SJCRH30 (cell line): ENCODE data around the gene ZNRF1. TPM values are rescaled to one million over a fixed set of nuclear protein-coding genes. Genes with fewer than 3 reads are reported as not detected.

Experiments
- DNase-seq, 2 experiments: peaks; one replicate each; pipeline ENCODE4 v3.0.0-alpha.2; 2015 to 2020
- H3K27ac ChIP-seq: fragments of 250-450 bp; sonication (Bioruptor Pico); 2 replicates; pipeline ENCODE4 v1.5.1; 2020; ENCODE audit warnings: mild to moderate bottlenecking, moderate library complexity
- H3K27me3 ChIP-seq: fragments of 250-450 bp; sonication (Bioruptor Pico); 2 replicates; pipeline ENCODE4 v1.5.1; 2020; ENCODE audit warnings: mild to moderate bottlenecking, moderate library complexity
- H3K36me3 ChIP-seq: fragments of 250-450 bp; sonication (Bioruptor Pico); 2 replicates; pipeline ENCODE4 v1.5.1; 2020; ENCODE audit warnings: mild to moderate bottlenecking, moderate library complexity
- H3K4me1 ChIP-seq: fragments of 250-450 bp; sonication (Bioruptor Pico); 2 replicates; pipeline ENCODE4 v1.5.1; 2020; ENCODE audit warnings: mild to moderate bottlenecking, moderate library complexity
- H3K4me3 ChIP-seq: fragments of 250-450 bp; sonication (Bioruptor Pico); 2 replicates; pipeline ENCODE4 v1.5.1; 2020; ENCODE audit warnings: mild to moderate bottlenecking, moderate library complexity
- H3K9me3 ChIP-seq: fragments of 250-450 bp; sonication (Bioruptor Pico); replicated peaks from 2 replicates; pipeline ENCODE4 v1.5.1; 2020; ENCODE audit warnings: mild to moderate bottlenecking, moderate library complexity
- total RNA-seq: library from RNA; depleted of rRNA; stranded (reverse); fragments of >200 nt; shearing (Covaris generic); gene quantifications from 2 replicates; pipeline ENCODE4 v1.2.3, GENCODE V29; 2014

ZNRF1 gene
- total RNA-seq, 1 experiment from 2014 or later = 10.9 TPM

DNA sequence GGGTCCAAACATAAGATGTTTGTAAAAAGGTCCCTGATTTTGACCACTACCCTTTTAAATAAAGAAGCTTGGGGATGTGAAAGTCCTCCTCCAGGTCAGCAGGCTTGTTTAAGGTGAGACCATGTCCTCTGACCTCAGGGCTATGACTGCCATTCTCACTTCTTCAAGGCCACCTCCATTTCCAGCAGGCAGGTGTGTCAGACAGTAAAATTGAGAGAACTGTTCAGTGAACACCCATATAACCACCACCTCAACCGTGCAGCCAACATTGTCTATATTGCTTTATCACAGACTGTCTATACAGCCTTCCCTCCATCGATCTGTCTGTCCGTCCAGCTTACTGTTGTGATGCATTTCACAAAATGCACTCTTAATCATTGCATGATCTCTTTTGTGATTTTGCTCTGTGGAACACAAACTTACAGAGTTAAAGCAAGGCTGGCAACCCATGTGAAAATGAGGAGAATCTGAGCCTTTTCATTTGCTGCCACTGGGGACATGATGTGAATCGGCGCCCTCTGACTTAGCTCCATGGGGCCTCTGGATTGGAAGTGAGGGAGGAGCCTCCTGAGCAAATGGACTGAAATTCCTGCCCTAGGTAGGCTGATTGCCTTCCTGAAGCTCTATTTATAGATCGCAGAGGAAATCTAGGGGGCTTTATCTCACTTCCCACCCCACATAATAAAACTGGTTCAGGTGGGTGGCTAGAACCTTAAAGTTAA is 53.8 kb downstream of the ZNRF1 start:
- Histone ChIP-seq H3K9me3 (no peaks in the 10 kb centered on the region), H3K27me3 (no peaks in the 10 kb centered on the region), H3K4me3 (no peak overlapping the region), H3K36me3 (no peaks in the 10 kb centered on the region), H3K4me1 (no peaks in the 10 kb centered on the region), H3K27ac (no peak overlapping the region)
- DNase-seq = no peak

DNA sequence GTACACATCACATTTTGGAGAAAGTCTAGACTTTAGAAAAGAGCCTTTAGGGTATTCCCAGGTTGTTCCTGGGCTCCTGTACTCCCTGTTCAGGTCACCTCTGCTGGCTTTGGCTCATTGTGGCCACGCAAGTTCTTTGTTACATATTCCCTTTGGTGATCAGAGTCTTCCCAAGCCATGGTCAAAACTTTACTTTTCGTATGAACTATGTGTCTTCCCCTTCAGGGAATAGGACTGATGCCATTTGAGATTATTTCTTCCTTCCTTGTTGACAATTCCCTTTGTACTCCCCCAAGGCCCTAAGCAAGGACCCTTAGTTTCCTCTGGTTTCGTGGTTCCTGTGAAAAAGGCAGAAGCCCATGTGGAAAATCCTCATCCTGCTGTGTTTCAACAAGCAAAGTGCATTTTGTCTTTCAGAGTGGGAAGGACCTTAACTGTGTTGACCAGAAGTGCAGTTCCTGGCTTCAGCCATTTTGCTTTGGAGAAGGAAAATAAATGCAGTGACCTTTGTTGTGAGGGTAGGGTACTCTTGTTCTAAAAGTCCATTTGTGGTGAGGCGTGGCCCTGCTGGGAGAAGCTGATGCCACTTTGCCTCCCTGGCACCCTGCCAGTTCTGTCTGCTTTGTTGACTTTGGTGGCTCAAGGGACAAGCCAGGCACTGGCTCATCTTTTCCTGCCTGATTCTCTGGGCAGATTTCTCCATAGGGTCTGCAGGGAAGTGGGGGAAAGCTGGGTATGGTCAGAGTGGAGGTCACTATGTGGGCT is 55.1 kb downstream of the ZNRF1 start:
- no peak overlapping the region for H3K4me3 ChIP-seq
- H3K36me3 ChIP-seq = no peaks in the 10 kb centered on the region
- H3K27ac ChIP-seq = no peak overlapping the region
- no peaks in the 10 kb centered on the region for H3K4me1 ChIP-seq
- DNase-seq = peak; percentile 29 to 45
- H3K9me3 ChIP-seq = no peaks in the 10 kb centered on the region
- H3K27me3 ChIP-seq = no peaks in the 10 kb centered on the region

- Histone ChIP-seq H3K27ac (no peak overlapping the region), H3K4me3 (no peak overlapping the region)
Measured at GRCh38 chr16:75054556-75054947, 55.7 kb downstream of the ZNRF1 start.

DNA sequence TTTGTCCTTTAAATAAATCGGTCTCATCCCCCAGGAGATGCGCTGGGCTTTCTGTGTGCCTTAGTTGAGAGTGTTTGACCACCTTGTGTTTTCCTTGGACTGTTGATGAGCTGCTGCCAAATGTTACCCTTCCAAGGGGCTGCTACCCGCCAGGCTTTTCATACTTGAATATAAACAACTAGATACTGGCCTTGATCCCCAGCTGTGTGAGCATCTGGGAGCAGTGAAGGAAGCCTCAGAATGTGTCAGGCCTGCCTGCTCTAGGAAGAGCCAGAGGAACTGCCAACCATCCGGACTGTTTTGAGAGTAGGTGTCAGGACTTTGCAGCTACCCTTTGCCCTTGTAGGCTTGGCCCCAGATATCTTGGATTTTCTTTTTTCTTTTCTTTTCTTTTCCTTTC is 60.0 kb downstream of the ZNRF1 start:
- H3K4me3 ChIP-seq = no peak overlapping the region
- H3K36me3 ChIP-seq = no peaks in the 10 kb centered on the region
- no peak for DNase-seq
- no peaks in the 10 kb centered on the region for H3K4me1 ChIP-seq
- no peaks in the 10 kb centered on the region for H3K9me3 ChIP-seq
- H3K27me3 ChIP-seq = no peaks in the 10 kb centered on the region
- no peak overlapping the region for H3K27ac ChIP-seq

More at GRCh38 chr16:75054556-75054947, 55.7 kb downstream of the ZNRF1 start:
- H3K36me3 ChIP-seq = no peaks in the 10 kb centered on the region
- H3K4me1 ChIP-seq = no peaks in the 10 kb centered on the region
- DNase-seq = no peak
- no peaks in the 10 kb centered on the region for H3K9me3 ChIP-seq
- H3K27me3 ChIP-seq = no peaks in the 10 kb centered on the region

DNA sequence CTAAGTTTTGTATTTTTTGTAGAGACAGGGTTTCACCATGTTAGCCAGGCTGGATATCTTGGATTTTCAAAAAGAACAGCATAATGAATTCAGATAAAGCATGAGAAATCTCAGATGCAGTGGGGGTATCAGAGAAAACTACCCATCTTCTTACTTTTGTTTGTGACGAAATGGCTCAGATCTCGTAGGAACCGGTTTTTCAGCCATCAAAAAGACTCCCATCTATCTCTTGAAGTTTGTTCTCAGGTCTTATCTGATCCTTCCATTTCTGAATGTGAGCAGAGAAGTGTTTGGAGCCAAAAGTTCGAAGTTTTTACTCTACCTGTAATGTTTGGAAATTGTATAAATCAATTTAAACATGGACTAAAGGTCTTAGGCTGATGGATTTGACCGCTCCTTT is 60.6 kb downstream of the ZNRF1 start:
- Histone ChIP-seq H3K27me3 (no peaks in the 10 kb centered on the region), H3K9me3 (no peaks in the 10 kb centered on the region), H3K4me3 (no peak overlapping the region), H3K36me3 (no peaks in the 10 kb centered on the region), H3K4me1 (no peaks in the 10 kb centered on the region), H3K27ac (no peak overlapping the region)
- DNase-seq = no peak

- Histone ChIP-seq H3K4me1 (no peaks in the 10 kb centered on the region), H3K36me3 (no peaks in the 10 kb centered on the region), H3K27me3 (no peaks in the 10 kb centered on the region), H3K4me3 (no peak overlapping the region), H3K9me3 (no peaks in the 10 kb centered on the region), H3K27ac (no peak overlapping the region)
- no peak for DNase-seq
Measured at GRCh38 chr16:75060723-75061122, 61.9 kb downstream of the ZNRF1 start.

GRCh38 chr16:75061669-75062068 is 62.8 kb downstream of the ZNRF1 start:
- no peaks in the 10 kb centered on the region for H3K4me1 ChIP-seq
- DNase-seq = no peak
- H3K36me3 ChIP-seq = no peaks in the 10 kb centered on the region
- H3K27me3 ChIP-seq = no peaks in the 10 kb centered on the region
- H3K27ac ChIP-seq = no peak overlapping the region
- no peak overlapping the region for H3K4me3 ChIP-seq
- H3K9me3 ChIP-seq = no peaks in the 10 kb centered on the region

GRCh38 chr16:75062135-75062975 is 63.5 kb downstream of the ZNRF1 start:
- H3K27me3 ChIP-seq = no peaks in the 10 kb centered on the region
- no peaks in the 10 kb centered on the region for H3K9me3 ChIP-seq
- no peak for DNase-seq
- H3K27ac ChIP-seq = no peak overlapping the region
- no peak overlapping the region for H3K4me3 ChIP-seq
- no peaks in the 10 kb centered on the region for H3K36me3 ChIP-seq
- H3K4me1 ChIP-seq = no peaks in the 10 kb centered on the region

DNA sequence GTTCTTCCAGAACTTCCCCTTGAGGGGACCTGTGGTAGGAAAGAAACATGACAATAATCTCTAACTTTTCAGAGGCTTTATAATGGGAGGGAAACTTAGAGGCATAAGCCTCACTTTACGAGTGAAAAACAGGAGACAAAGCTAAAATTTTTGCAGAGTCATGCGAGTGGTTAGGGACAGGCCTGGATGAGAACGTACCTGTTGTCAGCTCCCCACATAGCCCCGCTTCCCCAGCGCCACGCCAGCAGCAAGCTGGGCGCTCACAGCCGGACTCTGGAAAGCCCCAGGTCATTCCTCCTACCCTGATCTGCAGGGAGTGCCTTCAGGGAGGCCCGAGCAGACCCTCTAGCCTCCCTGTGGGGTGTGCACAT is 64.1 kb downstream of the ZNRF1 start:
- no peak for DNase-seq
- Histone ChIP-seq H3K4me1 (no peaks in the 10 kb centered on the region), H3K4me3 (no peak overlapping the region), H3K36me3 (no peaks in the 10 kb centered on the region), H3K27ac (no peak overlapping the region), H3K9me3 (no peaks in the 10 kb centered on the region), H3K27me3 (no peaks in the 10 kb centered on the region)

DNA sequence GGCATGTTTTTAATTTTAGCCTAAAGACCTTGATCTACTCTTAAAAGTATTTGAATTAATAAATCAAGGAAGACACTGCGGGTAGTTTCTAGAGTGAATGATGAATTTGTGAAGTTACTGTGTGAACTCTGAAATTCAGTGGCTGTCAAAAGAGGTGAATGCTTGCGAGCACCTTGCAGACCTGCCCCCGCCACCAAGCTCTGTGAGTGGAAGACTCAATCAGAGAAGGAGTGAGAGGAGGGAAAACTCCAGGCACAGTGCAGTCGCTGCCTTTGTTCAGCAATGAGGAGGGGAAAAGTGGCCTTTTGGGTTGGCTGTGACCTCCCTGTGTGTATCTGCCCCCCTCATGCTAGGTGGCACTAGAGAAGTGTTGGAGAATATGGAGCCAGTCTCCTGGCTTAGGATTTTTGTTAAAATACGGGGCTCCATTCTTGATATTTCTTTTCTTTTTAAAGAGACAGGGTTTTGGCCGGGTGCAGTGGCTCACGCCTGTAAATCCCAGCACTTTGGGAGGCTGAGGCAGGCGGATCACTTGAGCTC is 64.8 kb downstream of the ZNRF1 start:
- Histone ChIP-seq H3K4me1 (no peaks in the 10 kb centered on the region), H3K27me3 (no peaks in the 10 kb centered on the region), H3K4me3 (no peak overlapping the region), H3K9me3 (no peaks in the 10 kb centered on the region), H3K36me3 (no peaks in the 10 kb centered on the region), H3K27ac (no peak overlapping the region)
- no peak for DNase-seq

DNA sequence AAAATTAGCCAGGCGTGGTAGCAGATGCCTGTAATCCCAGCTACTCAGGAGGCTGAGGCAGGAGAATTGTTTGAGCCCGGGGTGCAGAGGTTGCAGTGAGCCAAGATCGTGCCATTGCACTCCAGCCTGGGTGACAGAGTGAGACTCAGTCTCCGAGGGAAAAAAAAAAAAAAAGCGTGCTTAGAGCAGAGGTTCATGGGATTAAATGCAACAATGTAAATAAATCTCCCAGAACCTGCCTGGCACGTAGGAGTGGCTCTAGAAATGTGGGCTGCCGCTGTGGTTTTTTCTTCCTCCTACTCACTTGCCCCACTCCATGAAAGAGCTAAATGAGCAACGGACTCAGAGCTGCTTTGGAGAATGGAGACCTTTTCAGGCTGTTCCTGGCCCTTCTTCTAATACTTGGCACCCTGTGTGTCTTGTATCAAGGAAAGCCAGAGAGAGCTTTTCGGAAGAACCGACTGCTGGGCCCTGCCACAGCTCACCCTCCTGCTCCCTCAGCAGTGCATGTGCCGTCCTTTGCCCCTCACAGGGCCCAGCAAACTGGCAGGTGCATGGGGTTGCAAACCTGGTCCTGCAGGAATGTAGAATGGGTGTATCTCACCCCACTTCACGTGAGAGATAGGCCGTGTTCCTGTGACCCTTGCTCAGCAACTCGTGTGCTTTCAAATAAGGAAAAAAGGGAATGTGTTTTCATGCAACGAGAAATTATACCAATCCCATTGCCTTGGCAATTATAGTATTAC is 65.8 kb downstream of the ZNRF1 start:
- Histone ChIP-seq H3K4me1 (no peaks in the 10 kb centered on the region), H3K27ac (no peak overlapping the region)
- DNase-seq = no peak

GRCh38 chr16:75065149-75065505 is 66.3 kb downstream of the ZNRF1 start:
- no peak for DNase-seq
- Histone ChIP-seq H3K4me1 (no peaks in the 10 kb centered on the region), H3K9me3 (no peaks in the 10 kb centered on the region), H3K4me3 (no peak overlapping the region), H3K36me3 (no peaks in the 10 kb centered on the region), H3K27ac (no peak overlapping the region), H3K27me3 (no peaks in the 10 kb centered on the region)

More for the DNA sequence above, 65.8 kb downstream of the ZNRF1 start:
- H3K27me3 ChIP-seq = no peaks in the 10 kb centered on the region
- H3K9me3 ChIP-seq = no peaks in the 10 kb centered on the region
- no peaks in the 10 kb centered on the region for H3K36me3 ChIP-seq
- H3K4me3 ChIP-seq = no peak overlapping the region

DNA sequence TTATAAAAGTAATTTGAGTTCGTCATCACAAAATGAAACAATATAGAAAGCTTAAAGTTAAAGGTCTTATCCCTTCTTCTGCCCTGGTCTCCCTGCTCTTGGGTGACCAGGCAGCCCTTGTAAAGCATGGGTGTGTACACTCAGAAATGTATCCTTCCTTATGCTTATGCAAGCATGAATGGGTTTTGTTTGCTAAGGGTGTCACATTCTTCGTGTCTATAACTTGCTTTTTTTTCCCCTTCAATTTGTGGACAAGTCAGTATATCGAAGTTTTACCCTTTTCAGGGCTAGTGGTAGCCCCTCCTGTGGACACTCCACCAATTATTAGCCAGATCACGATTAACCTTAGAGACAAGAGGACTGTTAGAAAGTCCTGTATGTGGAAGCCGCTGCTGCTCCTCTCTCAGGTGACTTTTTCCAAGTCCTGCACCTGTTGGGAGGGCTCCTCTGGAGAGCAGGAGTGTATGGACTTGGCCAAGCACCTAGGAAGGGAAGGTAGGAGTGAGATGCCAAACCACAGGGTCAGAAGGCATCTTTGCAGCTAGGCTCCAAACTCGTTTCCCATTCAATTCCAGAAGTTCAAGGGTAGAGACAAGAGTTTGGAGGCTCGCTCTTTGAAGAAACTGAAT is 66.8 kb downstream of the ZNRF1 start:
- Histone ChIP-seq H3K27me3 (no peaks in the 10 kb centered on the region), H3K27ac (no peak overlapping the region), H3K9me3 (no peaks in the 10 kb centered on the region), H3K36me3 (no peaks in the 10 kb centered on the region), H3K4me3 (no peak overlapping the region), H3K4me1 (no peaks in the 10 kb centered on the region)
- DNase-seq = no peak

GRCh38 chr16:75066861-75067447 is 68.1 kb downstream of the ZNRF1 start:
- H3K9me3 ChIP-seq = no peaks in the 10 kb centered on the region
- H3K4me3 ChIP-seq = no peak overlapping the region
- no peaks in the 10 kb centered on the region for H3K27me3 ChIP-seq
- no peaks in the 10 kb centered on the region for H3K36me3 ChIP-seq
- no peaks in the 10 kb centered on the region for H3K4me1 ChIP-seq
- no peak for DNase-seq
- H3K27ac ChIP-seq = no peak overlapping the region
